ENCODE data around the gene REL.

DNA sequence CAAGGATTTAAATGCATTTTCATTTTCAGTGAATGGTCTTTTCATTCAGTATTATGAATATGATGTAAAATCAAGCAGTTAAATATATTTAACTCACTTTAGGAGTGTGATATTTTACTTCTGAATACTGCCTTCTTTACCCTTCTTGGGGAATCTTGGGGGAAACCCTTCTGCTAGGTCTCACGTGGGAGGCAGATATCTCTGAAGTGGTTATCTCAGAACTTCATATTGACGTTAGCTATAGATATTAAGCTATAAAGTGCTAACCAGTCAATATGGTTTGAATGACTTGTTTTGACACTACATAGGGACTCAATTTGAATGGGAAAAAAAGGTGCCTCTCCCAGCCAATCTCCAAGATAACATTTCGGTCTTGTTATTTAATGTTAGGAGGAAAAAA, 9.8 kb downstream of the REL start:
- TF ChIP-seq GATA2 (IDR thresholded peaks at IDR 0.05; ENCODE audit: low read depth, low read length): no peak
- no peak for TF ChIP-seq GATA3 (IDR thresholded peaks at IDR 0.05; ENCODE audit: low read depth, low read length)
